Measurements from ENCODE around the gene KRT6A. TPM values are rescaled to one million over a fixed set of nuclear protein-coding genes. Genes with fewer than 3 reads are reported as not detected.
A peak's percentile ranks its signal among the peaks of the same experiment; 100 is the strongest.

Gene KRT6A
- total and polyA plus RNA-seq, 3 experiments from 2014 or later: not detected

GRCh38 chr12:52486166-52487105 lies 6.6 kb downstream of the KRT6A start:
- Histone ChIP-seq H3K36me3 (ENCODE audit: insufficient read depth, low read length) (no peaks in the 10 kb centered on the region), H3K4me1 (ENCODE audit: insufficient read depth, low read length) (no peaks in the 10 kb centered on the region), H3K27ac (ENCODE audit: low read depth, low read length) (no peak overlapping the region), H3K27me3 (ENCODE audit: insufficient read depth, low read length, poor library complexity, severe bottlenecking) (no peaks in the 10 kb centered on the region), H3K4me3 (ENCODE audit: low read length) (no peak overlapping the region), H3K9me3 (ENCODE audit: low read length) (no peaks in the 10 kb centered on the region)
- Mint-ChIP-seq H3K27ac (no peak overlapping the region), H3K9me3 (peaks cover 8 to 14% (median 13%) of the 10 kb centered on the region in 5 donors), H3K4me3 (no peak overlapping the region), H3K27me3 (peaks cover 13 to 65% of the 10 kb centered on the region in 2 donors), H3K4me1 (no peaks in the 10 kb centered on the region), H3K36me3 (no peaks in the 10 kb centered on the region)
- ChIA-PET POLR2A (no interaction called here), CTCF (no interaction called here)
- DNase-seq: no peak

- ChIA-PET POLR2A (no interaction called here), CTCF (no interaction called here)
- H3K9me3 Mint-ChIP-seq: peaks cover 4 to 12% (median 9%) of the 10 kb centered on the region in 5 donors
- no peaks in the 10 kb centered on the region for H3K4me1 Mint-ChIP-seq
- no peak overlapping the region for H3K4me3 Mint-ChIP-seq
- H3K36me3 Mint-ChIP-seq: no peaks in the 10 kb centered on the region
- Histone ChIP-seq H3K27me3 (ENCODE audit: insufficient read depth, low read length, poor library complexity, severe bottlenecking) (no peaks in the 10 kb centered on the region), H3K4me1 (ENCODE audit: insufficient read depth, low read length) (no peaks in the 10 kb centered on the region), H3K4me3 (ENCODE audit: low read length) (no peak overlapping the region), H3K9me3 (ENCODE audit: low read length) (no peaks in the 10 kb centered on the region), H3K27ac (ENCODE audit: low read depth, low read length) (no peak overlapping the region), H3K36me3 (ENCODE audit: insufficient read depth, low read length) (no peaks in the 10 kb centered on the region)
- no peak overlapping the region for H3K27ac Mint-ChIP-seq
- no peak for DNase-seq
- peaks cover 9 to 55% of the 10 kb centered on the region in 2 donors for H3K27me3 Mint-ChIP-seq
Observed at GRCh38 chr12:52480073-52480472, 13.0 kb downstream of the KRT6A start.

- Histone ChIP-seq H3K27ac (ENCODE audit: low read depth, low read length) (no peak overlapping the region), H3K27me3 (ENCODE audit: insufficient read depth, low read length, poor library complexity, severe bottlenecking) (no peaks in the 10 kb centered on the region), H3K4me1 (ENCODE audit: insufficient read depth, low read length) (no peaks in the 10 kb centered on the region), H3K9me3 (ENCODE audit: low read length) (no peaks in the 10 kb centered on the region), H3K36me3 (ENCODE audit: insufficient read depth, low read length) (no peaks in the 10 kb centered on the region), H3K4me3 (ENCODE audit: low read length) (no peak overlapping the region)
- ChIA-PET CTCF (no interaction called here), POLR2A (no interaction called here)
- peaks cover 0 to 4% (median 0%) of the 10 kb centered on the region in 5 donors for H3K9me3 Mint-ChIP-seq
- no peak overlapping the region for H3K4me3 Mint-ChIP-seq
- H3K27me3 Mint-ChIP-seq: peaks cover 2 to 43% of the 10 kb centered on the region in 2 donors
- H3K27ac Mint-ChIP-seq: no peak overlapping the region
- no peaks in the 10 kb centered on the region for H3K36me3 Mint-ChIP-seq
- no peaks in the 10 kb centered on the region for H3K4me1 Mint-ChIP-seq
- DNase-seq: no peak
Observed at GRCh38 chr12:52477651-52478050, 15.4 kb downstream of the KRT6A start.

GRCh38 chr12:52474212-52474611 lies 18.8 kb downstream of the KRT6A start:
- CTCF ChIA-PET: no interaction called here
- no peak overlapping the region for H3K4me3 Mint-ChIP-seq
- Histone ChIP-seq H3K4me3 (ENCODE audit: low read length) (no peak overlapping the region), H3K4me1 (ENCODE audit: insufficient read depth, low read length) (no peaks in the 10 kb centered on the region), H3K27ac (ENCODE audit: low read depth, low read length) (no peak overlapping the region), H3K36me3 (ENCODE audit: insufficient read depth, low read length) (no peaks in the 10 kb centered on the region), H3K27me3 (ENCODE audit: insufficient read depth, low read length, poor library complexity, severe bottlenecking) (no peaks in the 10 kb centered on the region), H3K9me3 (ENCODE audit: low read length) (no peaks in the 10 kb centered on the region)
- H3K27me3 Mint-ChIP-seq: peaks cover 5 to 45% of the 10 kb centered on the region in 2 donors
- DNase-seq: no peak
- no peak overlapping the region for H3K27ac Mint-ChIP-seq
- H3K9me3 Mint-ChIP-seq: peaks cover 0 to 4% (median 0%) of the 10 kb centered on the region in 5 donors
- POLR2A ChIA-PET: no interaction called here
- no peaks in the 10 kb centered on the region for H3K4me1 Mint-ChIP-seq
- H3K36me3 Mint-ChIP-seq: no peaks in the 10 kb centered on the region

GRCh38 chr12:52473768-52474167 lies 19.3 kb downstream of the KRT6A start, which contains the start of gene KRT6C:
Gene KRT6C, minus strand, starts transcription at chr12:52473805. Its CDS starts 68 bp downstream, at chr12:52473737.
- no peaks in the 10 kb centered on the region for H3K36me3 Mint-ChIP-seq
- Histone ChIP-seq H3K9me3 (ENCODE audit: low read length) (no peaks in the 10 kb centered on the region), H3K27me3 (ENCODE audit: insufficient read depth, low read length, poor library complexity, severe bottlenecking) (no peaks in the 10 kb centered on the region), H3K4me1 (ENCODE audit: insufficient read depth, low read length) (no peaks in the 10 kb centered on the region), H3K4me3 (ENCODE audit: low read length) (no peak within 1 kb of the TSS), H3K27ac (ENCODE audit: low read depth, low read length) (no peak within 1 kb of the TSS), H3K36me3 (ENCODE audit: insufficient read depth, low read length) (no peaks in the 10 kb centered on the region)
- H3K4me3 Mint-ChIP-seq: no peak within 1 kb of the TSS
- no peaks in the 10 kb centered on the region for H3K4me1 Mint-ChIP-seq
- H3K27me3 Mint-ChIP-seq: peaks cover 5 to 43% of the 10 kb centered on the region in 2 donors
- ChIA-PET POLR2A (no interaction called here), CTCF (no interaction called here)
- no peak for DNase-seq
- H3K9me3 Mint-ChIP-seq: peaks cover 0 to 4% (median 0%) of the 10 kb centered on the region in 5 donors
- no peak within 1 kb of the TSS for H3K27ac Mint-ChIP-seq

GRCh38 chr12:52469853-52470252 lies 23.2 kb downstream of the KRT6A start:
- Histone ChIP-seq H3K27me3 (ENCODE audit: insufficient read depth, low read length, poor library complexity, severe bottlenecking) (no peaks in the 10 kb centered on the region), H3K4me3 (ENCODE audit: low read length) (no peak overlapping the region), H3K9me3 (ENCODE audit: low read length) (no peaks in the 10 kb centered on the region), H3K36me3 (ENCODE audit: insufficient read depth, low read length) (no peaks in the 10 kb centered on the region), H3K4me1 (ENCODE audit: insufficient read depth, low read length) (no peaks in the 10 kb centered on the region), H3K27ac (ENCODE audit: low read depth, low read length) (no peak overlapping the region)
- Mint-ChIP-seq H3K4me1 (no peaks in the 10 kb centered on the region), H3K9me3 (no peaks in the 10 kb centered on the region), H3K4me3 (no peak overlapping the region), H3K36me3 (no peaks in the 10 kb centered on the region), H3K27me3 (peaks cover 10 to 39% of the 10 kb centered on the region in 2 donors), H3K27ac (peak overlapping the region in 1 of 8 donors; percentile 17)
- DNase-seq: no peak
- ChIA-PET POLR2A (no interaction called here), CTCF (no interaction called here)

GRCh38 chr12:52464897-52465296 lies 28.2 kb downstream of the KRT6A start:
- no peaks in the 10 kb centered on the region for H3K4me1 ChIP-seq (ENCODE audit: insufficient read depth, low read length)
- H3K4me1 Mint-ChIP-seq: no peaks in the 10 kb centered on the region
- POLR2A ChIA-PET: interaction anchor here (0.8 kb wide), 1 partner anchor 368 kb away, joined by 4 read pairs; no protein-coding TSS in a partner anchor

GRCh38 chr12:52461693-52462092 lies 31.4 kb downstream of the KRT6A start:
- Mint-ChIP-seq H3K4me3 (no peak overlapping the region), H3K4me1 (no peaks in the 10 kb centered on the region), H3K9me3 (no peaks in the 10 kb centered on the region), H3K36me3 (no peaks in the 10 kb centered on the region), H3K27ac (peak overlapping the region in 1 of 8 donors; percentile 34), H3K27me3 (peaks cover 7 to 25% of the 10 kb centered on the region in 2 donors)
- CTCF ChIA-PET: no interaction called here
- no peak for DNase-seq
- Histone ChIP-seq H3K9me3 (ENCODE audit: low read length) (no peaks in the 10 kb centered on the region), H3K4me1 (ENCODE audit: insufficient read depth, low read length) (no peaks in the 10 kb centered on the region), H3K27me3 (ENCODE audit: insufficient read depth, low read length, poor library complexity, severe bottlenecking) (no peaks in the 10 kb centered on the region), H3K4me3 (ENCODE audit: low read length) (no peak overlapping the region), H3K27ac (ENCODE audit: low read depth, low read length) (no peak overlapping the region), H3K36me3 (ENCODE audit: insufficient read depth, low read length) (no peaks in the 10 kb centered on the region)
- POLR2A ChIA-PET: no interaction called here

More at GRCh38 chr12:52464897-52465296, 28.2 kb downstream of the KRT6A start:
- Histone ChIP-seq H3K9me3 (ENCODE audit: low read length) (no peaks in the 10 kb centered on the region), H3K36me3 (ENCODE audit: insufficient read depth, low read length) (no peaks in the 10 kb centered on the region), H3K4me3 (ENCODE audit: low read length) (no peak overlapping the region), H3K27ac (ENCODE audit: low read depth, low read length) (no peak overlapping the region), H3K27me3 (ENCODE audit: insufficient read depth, low read length, poor library complexity, severe bottlenecking) (no peaks in the 10 kb centered on the region)
- Mint-ChIP-seq H3K36me3 (no peaks in the 10 kb centered on the region), H3K4me3 (no peak overlapping the region), H3K27ac (peak overlapping the region in 1 of 8 donors; percentile 0), H3K9me3 (no peaks in the 10 kb centered on the region), H3K27me3 (peaks cover 12 to 35% of the 10 kb centered on the region in 2 donors)
- DNase-seq: no peak
- CTCF ChIA-PET: no interaction called here

Measured in CD8-positive, alpha-beta memory T cell (primary cell).